Hippocampal formation (tissue), 2 donors: Measurements from ENCODE around the gene PAX5.

Experiments used
- DNase-seq, 2 donors: peaks; one replicate each; lab custom pipeline; 2025; lab: John Stamatoyannopoulos, UW

PAX5 gene

GRCh38 chr9:36932198-36932597 is 101.9 kb downstream of the PAX5 start:
- no peak for DNase-seq

DNA sequence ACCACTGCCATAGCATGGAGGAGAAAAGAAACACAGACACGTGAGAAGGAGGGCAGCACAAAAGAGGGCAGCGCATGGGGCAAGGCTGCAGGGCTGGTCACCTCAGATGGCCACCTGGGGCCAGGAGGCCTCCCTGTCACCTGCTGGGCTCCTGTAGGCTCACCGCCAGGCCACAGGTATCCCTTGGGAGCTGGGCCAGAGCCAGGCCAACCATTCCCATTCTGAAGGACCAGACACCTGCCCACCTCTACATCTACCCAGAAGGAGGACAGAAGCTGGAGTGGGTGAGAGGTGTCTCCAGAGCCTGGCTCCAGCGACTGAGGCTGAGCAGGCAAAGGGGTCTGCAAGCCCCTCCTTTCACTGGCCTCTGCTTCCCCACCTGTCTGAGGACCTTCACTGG is 103.1 kb downstream of the PAX5 start:
- no peak for DNase-seq

GRCh38 chr9:36929350-36929675 is 104.8 kb downstream of the PAX5 start:
- DNase-seq: no peak

GRCh38 chr9:36928670-36929349 is 105.3 kb downstream of the PAX5 start:
- no peak for DNase-seq

- no peak for DNase-seq
Measured at GRCh38 chr9:36928210-36928609, 105.9 kb downstream of the PAX5 start.

DNA sequence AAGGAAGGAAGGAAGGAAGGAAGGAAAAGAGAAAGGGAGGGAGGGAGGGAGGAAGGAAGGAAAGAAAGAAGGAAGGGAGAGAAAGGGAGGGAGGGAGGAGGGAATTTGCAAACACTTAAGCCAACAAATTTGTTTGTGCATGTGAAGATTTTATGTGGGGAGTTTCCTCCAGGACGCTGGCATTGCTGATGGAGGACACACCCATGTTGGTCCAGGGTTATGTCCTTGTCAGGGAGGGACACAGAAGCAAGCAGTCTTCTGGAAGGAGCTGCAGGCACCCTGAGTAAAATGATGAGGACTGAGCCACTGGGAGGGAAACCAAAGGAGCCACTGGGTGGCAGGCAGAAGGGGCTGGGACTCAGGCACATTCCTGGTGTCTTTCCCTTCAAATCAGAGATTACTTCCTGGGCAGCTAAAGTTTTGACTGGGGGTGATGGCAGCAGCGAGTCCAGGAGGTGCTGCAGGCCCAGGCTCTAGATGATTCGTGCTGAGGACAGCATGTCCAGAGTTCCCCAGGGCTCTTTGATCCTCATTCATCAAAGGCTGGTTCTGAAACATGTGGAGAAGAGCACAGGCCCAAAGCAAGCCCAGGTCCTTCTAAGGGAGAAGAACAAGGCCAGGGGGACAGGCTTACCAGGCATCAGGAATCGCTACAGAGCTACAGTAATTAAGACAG is 109.2 kb downstream of the PAX5 start:
- no peak for DNase-seq

GRCh38 chr9:36924071-36924470 is 110.0 kb downstream of the PAX5 start:
- DNase-seq: no peak

- no peak for DNase-seq
Measured at GRCh38 chr9:36923025-36923625, 110.9 kb downstream of the PAX5 start.

DNA sequence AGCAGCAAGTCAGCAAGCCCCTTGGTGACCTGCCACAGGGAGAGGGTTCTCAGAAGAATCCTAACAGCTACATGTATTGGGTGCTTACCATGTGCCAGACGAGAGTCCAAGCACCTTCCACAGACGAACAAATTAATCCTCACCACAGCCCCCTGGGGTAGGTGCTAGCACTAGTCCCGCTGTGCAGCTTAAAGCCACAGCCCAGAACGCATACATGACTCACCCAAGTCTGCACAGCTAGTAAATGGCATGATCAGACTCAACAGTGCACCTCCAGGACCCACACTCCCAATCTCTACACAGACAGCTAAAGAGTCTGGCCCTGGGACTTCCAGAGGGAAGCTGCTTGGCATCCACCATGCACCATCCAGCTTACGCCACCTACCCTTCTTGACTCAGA is 111.5 kb downstream of the PAX5 start:
- DNase-seq: no peak

DNA sequence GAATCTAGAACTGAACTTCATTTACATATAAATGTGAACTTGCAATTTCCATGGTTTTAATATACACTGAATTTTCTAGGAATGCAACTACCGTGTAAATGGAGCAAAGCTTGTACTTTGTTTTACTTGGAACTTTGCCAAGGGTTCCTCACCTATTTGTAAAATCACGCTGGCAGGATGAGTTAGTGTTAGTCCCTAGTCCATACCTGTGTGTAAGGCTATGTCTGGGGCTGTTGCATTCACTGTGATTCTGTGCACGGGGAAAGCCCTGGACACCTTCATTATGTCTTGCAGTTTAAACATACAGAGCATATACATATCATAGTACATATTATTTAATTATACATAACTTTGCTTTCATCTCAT is 119.9 kb downstream of the PAX5 start:
- DNase-seq: no peak

- DNase-seq: no peak
Measured at GRCh38 chr9:36913393-36914211, 120.5 kb downstream of the PAX5 start.

- no peak for DNase-seq
Measured at GRCh38 chr9:36912620-36913019, 121.4 kb downstream of the PAX5 start.

DNA sequence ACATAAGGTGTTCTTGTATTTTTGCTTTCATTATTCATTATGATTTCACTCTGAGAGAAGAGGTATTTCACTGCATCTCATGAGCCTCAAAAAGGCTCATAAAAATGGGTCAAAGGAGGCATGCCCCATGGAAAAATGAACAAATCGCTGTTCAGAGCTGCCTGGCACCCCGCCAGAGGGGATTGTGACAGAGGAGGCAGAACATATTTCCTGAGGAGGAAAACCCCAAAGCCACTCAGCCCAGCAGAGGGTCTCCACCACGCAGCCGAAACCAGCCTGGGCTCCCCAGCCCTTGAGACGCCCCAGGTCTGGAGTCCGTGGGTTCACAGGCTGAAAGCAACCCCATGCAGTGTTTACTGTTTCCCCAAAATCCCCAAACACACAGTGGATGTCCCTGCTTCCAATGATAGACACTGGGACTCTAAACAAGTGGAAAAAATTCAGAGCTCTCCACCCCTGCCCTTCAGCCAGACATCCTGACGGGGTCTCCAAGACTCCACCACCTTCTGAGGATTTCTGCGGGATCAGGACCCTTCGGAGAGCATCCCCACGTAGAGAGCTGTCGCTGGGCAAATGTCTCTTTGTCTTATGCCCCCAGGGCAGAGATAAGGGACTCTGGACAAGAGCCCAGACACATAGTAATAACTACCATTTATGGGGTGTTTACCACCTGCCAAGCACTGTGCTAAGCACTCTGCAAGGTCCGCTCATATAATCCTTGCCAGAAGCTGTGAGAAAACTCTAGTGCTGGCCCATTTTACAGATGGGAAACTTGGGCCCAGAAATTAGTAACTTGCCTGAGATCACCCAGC is 122.3 kb downstream of the PAX5 start:
- DNase-seq: no peak

DNA sequence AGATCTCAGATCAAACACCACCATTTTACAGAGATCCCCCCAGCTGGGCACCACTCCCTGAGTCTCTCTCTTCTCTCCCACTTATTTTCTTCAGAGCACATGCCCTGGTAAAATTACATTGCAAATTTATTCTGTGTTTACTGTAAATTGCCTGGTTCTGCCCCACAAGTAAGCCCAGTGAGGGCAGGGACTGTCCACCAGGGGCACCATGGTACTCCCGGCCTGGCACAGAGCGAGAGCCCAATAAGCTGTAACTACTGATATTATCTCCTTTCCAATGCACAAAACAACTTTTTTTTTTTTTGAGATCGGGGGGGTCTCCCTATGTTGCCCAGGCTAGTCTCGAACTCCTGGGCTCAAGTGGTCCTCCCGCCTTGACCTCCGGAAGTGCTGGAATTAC is 123.0 kb downstream of the PAX5 start:
- no peak for DNase-seq

DNA sequence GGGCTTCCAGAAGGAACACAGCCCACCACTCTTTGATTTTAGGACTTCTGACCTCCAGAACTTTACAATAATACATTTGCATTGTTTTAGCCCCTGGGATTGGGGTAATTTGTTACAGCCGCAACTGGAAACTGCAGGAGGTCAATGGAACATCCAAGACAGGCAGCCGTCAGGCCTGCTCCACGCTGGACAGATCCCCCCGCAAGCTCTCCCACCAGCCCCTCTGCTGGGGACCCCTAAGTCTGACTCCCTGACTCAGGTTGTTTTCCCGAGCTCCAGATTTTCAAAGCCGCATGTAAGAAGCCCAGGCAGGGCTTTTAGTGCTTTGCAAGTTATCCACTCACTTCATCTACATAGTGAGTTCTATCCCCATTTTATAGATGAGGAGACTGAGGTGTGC is 127.6 kb downstream of the PAX5 start:
- no peak for DNase-seq

GRCh38 chr9:36905101-36906066 is 128.7 kb downstream of the PAX5 start:
- DNase-seq: no peak

- no peak for DNase-seq
Measured at GRCh38 chr9:36903541-36904435, 130.3 kb downstream of the PAX5 start.

- DNase-seq: no peak
Measured at GRCh38 chr9:36902861-36903524, 131.1 kb downstream of the PAX5 start.

GRCh38 chr9:36902080-36902716 is 131.9 kb downstream of the PAX5 start:
- DNase-seq: no peak
